ENCODE data around the gene FAM83C. TPM values are rescaled to one million over a fixed set of nuclear protein-coding genes. Genes with fewer than 3 reads are reported as not detected.

Gene FAM83C
- total and polyA plus RNA-seq, 9 of the 15 experiments (the other 6 are each of a cell fraction or from before 2014, with no cell fraction given), result not detected

GRCh38 chr20:35284267-35284991, 7.8 kb downstream of the FAM83C start, which contains the start of gene EIF6:
TSS of gene EIF6 (minus strand) at chr20:35284772. CDS start at chr20:35284487, 285 bp downstream.
- CTCF ChIA-PET (ENCODE audit: low intra/inter-chr PET ratio), result no interaction called here
- BruUV-seq (replicated peaks), result no TSS peak
- peak; percentile 90 for FAIRE-seq
- TF ChIP-seq FOXM1 (IDR thresholded peaks at IDR 0.05; ENCODE audit: low read depth) (no peak), FOXM1 (CRISPR knock-in tag; IDR thresholded peaks at IDR 0.05; ENCODE audit: low read depth) (no peak), CTBP1 (IDR thresholded peaks at IDR 0.05; ENCODE audit: borderline replicate concordance) (0 out of 2 replicates have a peak, but pooled peaks have one; percentile 24), ZNF445 (CRISPR knock-in tag; IDR thresholded peaks at IDR 0.05; ENCODE audit: low read depth) (no peak), EP300 (IDR thresholded peaks at IDR 0.05; ENCODE audit: low read length) (peak; percentile 16; the same call in 1 of the 2 replicates), CEBPZ (IDR thresholded peaks at IDR 0.05; ENCODE audit: borderline replicate concordance, low read depth, low read length) (no peak), ZNF324 (CRISPR knock-in tag; IDR thresholded peaks at IDR 0.05) (no peak), SMC3 (conservative IDR thresholded peaks at IDR 0.05; ENCODE audit: insufficient read depth, low read depth, low read length) (no peak), TAF9B (IDR thresholded peaks at IDR 0.05; ENCODE audit: partially characterized antibody) (peak; percentile 77), USF1 (CRISPR knock-in tag; IDR thresholded peaks at IDR 0.05) (no peak)

More at GRCh38 chr20:35284267-35284991, 7.8 kb downstream of the FAM83C start, which contains the start of gene EIF6:
- peak within 1 kb of the TSS; percentile 80 for H3K27ac ChIP-seq (ENCODE audit: extremely low read depth, low read depth, low read length)
- ATAC-seq (peak; percentile 95), DNase-seq (ENCODE audit: extremely low read depth in 1 of 4, low spot score in 3 of 4) (peak; percentile 93 to 97 (median 95))
- POLR2A ChIA-PET, result interaction anchor here (0.6 to 1.9 kb wide), 12 partner anchors 8 to 169 kb away, joined by 3 to 10 read pairs (median 4); no protein-coding TSS in a partner anchor
- in situ Hi-C loops (cut with MboI), result no loop called here
- WGBS (ENCODE audit: insufficient coverage, low coverage, missing lambda C conversion rate), result under 1% methylated on average over 43 of the region's 61 CpGs
- H3K9me3 ChIP-seq (replicated peaks; ENCODE audit: control insufficient read depth, insufficient read depth, low read depth, low read length), result no peaks in the 10 kb centered on the region
- peak within 1 kb of the TSS; percentile 98 for H2AFZ ChIP-seq (ENCODE audit: low read depth, low read length)
- H3K9me1 ChIP-seq (ENCODE audit: control insufficient read depth, insufficient read depth, low read length), result no peaks in the 10 kb centered on the region
- intact Hi-C loops (cut with micrococcal nuclease), result no loop called here
- peaks cover 10 to 47% of the 10 kb centered on the region in 2 experiments; a peak in 4 of 5 replicates for H3K4me1 ChIP-seq (replicated peaks in 1 of 2; ENCODE audit: control insufficient read depth in 2 of 2, insufficient read depth in 2 of 2, low read length in 2 of 2)
- H3K79me2 ChIP-seq (ENCODE audit: control insufficient read depth, insufficient read depth, low read length), result peaks cover 39% of the 10 kb centered on the region
- H3K36me3 ChIP-seq (ENCODE audit: control insufficient read depth, insufficient read depth, low read length), result peaks cover 37% of the 10 kb centered on the region
- no peaks in the 10 kb centered on the region for H4K20me1 ChIP-seq (replicated peaks; ENCODE audit: control insufficient read depth, insufficient read depth, low read length)
- no peaks in the 10 kb centered on the region for H3K27me3 ChIP-seq (ENCODE audit: control insufficient read depth in 2 of 2, insufficient read depth in 2 of 2, low read length in 2 of 2)
- H3K9ac ChIP-seq (ENCODE audit: insufficient read depth in 1 of 2, low read depth in 2 of 2, low read length in 2 of 2), result peak within 1 kb of the TSS; percentile 86 to 98
- peak within 1 kb of the TSS; percentile 85 for H3K4me3 ChIP-seq
- H3K4me2 ChIP-seq (ENCODE audit: insufficient read depth, low read length), result peak within 1 kb of the TSS; percentile 95
